ENCODE data around the gene IQSEC3.

IQSEC3 gene

GRCh38 chr12:154058-154457 lies 87.5 kb downstream of the IQSEC3 start:
- Histone ChIP-seq H4K20me1 (ENCODE audit: insufficient read depth, low read length) (no peaks in the 10 kb centered on the region), H3F3A (ENCODE audit: insufficient read depth, low read length) (no peaks in the 10 kb centered on the region), H3K9me2 (replicated peaks; ENCODE audit: insufficient read depth, low read length) (no peaks in the 10 kb centered on the region), H3K27ac (ENCODE audit: low read length) (no peak overlapping the region), H3K27me3 (replicated peaks; ENCODE audit: insufficient read depth, low read length) (peaks cover 20% of the 10 kb centered on the region), H3K4me3 (ENCODE audit: low read length) (no peak overlapping the region), H3K4me2 (ENCODE audit: low read depth, low read length) (no peak overlapping the region), H3K79me2 (ENCODE audit: low read length) (no peaks in the 10 kb centered on the region), H3K36me3 (replicated peaks; ENCODE audit: insufficient read depth, low read length) (no peaks in the 10 kb centered on the region), H3K9ac (ENCODE audit: low read length) (no peak overlapping the region), H2AFZ (ENCODE audit: low read length) (no peak overlapping the region), H3K9me3 (replicated peaks; ENCODE audit: insufficient read depth, low read length) (no peaks in the 10 kb centered on the region), H3K4me1 (ENCODE audit: low read length) (peaks cover 6% of the 10 kb centered on the region; the same call in 1 of the 2 replicates)
- DNase-seq, result no peak
- TF ChIP-seq CTCF (IDR thresholded peaks at IDR 0.05; ENCODE audit: low read length) (no peak), EZH2phosphoT487 (IDR thresholded peaks at IDR 0.05; ENCODE audit: low read length) (no peak), EZH2 (optimal IDR thresholded peaks at IDR 0.05; ENCODE audit: low read depth, low read length) (no peak)

GRCh38 chr12:155006-155405 lies 88.4 kb downstream of the IQSEC3 start:
- Histone ChIP-seq H3K9me2 (replicated peaks; ENCODE audit: insufficient read depth, low read length) (no peaks in the 10 kb centered on the region), H3K36me3 (replicated peaks; ENCODE audit: insufficient read depth, low read length) (no peaks in the 10 kb centered on the region), H2AFZ (ENCODE audit: low read length) (no peak overlapping the region), H3K4me2 (ENCODE audit: low read depth, low read length) (no peak overlapping the region), H3K27me3 (replicated peaks; ENCODE audit: insufficient read depth, low read length) (peaks cover 20% of the 10 kb centered on the region), H4K20me1 (ENCODE audit: insufficient read depth, low read length) (no peaks in the 10 kb centered on the region), H3K9me3 (replicated peaks; ENCODE audit: insufficient read depth, low read length) (no peaks in the 10 kb centered on the region), H3K9ac (ENCODE audit: low read length) (no peak overlapping the region), H3K79me2 (ENCODE audit: low read length) (no peaks in the 10 kb centered on the region), H3F3A (ENCODE audit: insufficient read depth, low read length) (no peaks in the 10 kb centered on the region), H3K27ac (ENCODE audit: low read length) (no peak overlapping the region), H3K4me1 (ENCODE audit: low read length) (peaks cover 6% of the 10 kb centered on the region; the same call in 1 of the 2 replicates), H3K4me3 (ENCODE audit: low read length) (no peak overlapping the region)
- no peak for DNase-seq
- TF ChIP-seq CTCF (IDR thresholded peaks at IDR 0.05; ENCODE audit: low read length) (no peak), EZH2 (optimal IDR thresholded peaks at IDR 0.05; ENCODE audit: low read depth, low read length) (no peak), EZH2phosphoT487 (IDR thresholded peaks at IDR 0.05; ENCODE audit: low read length) (no peak)

GRCh38 chr12:155646-156045 lies 89.1 kb downstream of the IQSEC3 start:
- no peak overlapping the region for H3K4me3 ChIP-seq (ENCODE audit: low read length)
- H3K36me3 ChIP-seq (replicated peaks; ENCODE audit: insufficient read depth, low read length), result no peaks in the 10 kb centered on the region
- no peak overlapping the region for H2AFZ ChIP-seq (ENCODE audit: low read length)
- H3K9me3 ChIP-seq (replicated peaks; ENCODE audit: insufficient read depth, low read length), result no peaks in the 10 kb centered on the region
- no peak overlapping the region for H3K9ac ChIP-seq (ENCODE audit: low read length)
- H3K9me2 ChIP-seq (replicated peaks; ENCODE audit: insufficient read depth, low read length), result no peaks in the 10 kb centered on the region
- H3F3A ChIP-seq (ENCODE audit: insufficient read depth, low read length), result no peaks in the 10 kb centered on the region
- no peaks in the 10 kb centered on the region for H4K20me1 ChIP-seq (ENCODE audit: insufficient read depth, low read length)
- peaks cover 6% of the 10 kb centered on the region; the same call in 1 of the 2 replicates for H3K4me1 ChIP-seq (ENCODE audit: low read length)
- no peaks in the 10 kb centered on the region for H3K79me2 ChIP-seq (ENCODE audit: low read length)
- TF ChIP-seq EZH2 (optimal IDR thresholded peaks at IDR 0.05; ENCODE audit: low read depth, low read length) (no peak), CTCF (IDR thresholded peaks at IDR 0.05; ENCODE audit: low read length) (no peak), EZH2phosphoT487 (IDR thresholded peaks at IDR 0.05; ENCODE audit: low read length) (no peak)
- peaks cover 20% of the 10 kb centered on the region for H3K27me3 ChIP-seq (replicated peaks; ENCODE audit: insufficient read depth, low read length)
- no peak overlapping the region for H3K27ac ChIP-seq (ENCODE audit: low read length)
- no peak for DNase-seq
- no peak overlapping the region for H3K4me2 ChIP-seq (ENCODE audit: low read depth, low read length)
